ENCODE measurements around the gene HDAC3. TPM values are rescaled to one million over a fixed set of nuclear protein-coding genes. Genes with fewer than 3 reads are reported as not detected.

The HDAC3 gene
- total RNA-seq: 42.1 TPM
- long read RNA-seq, transcript HDAC3-201 (15 exons, 1,959 nt): major isoform, 65 of 96 reads
- long read RNA-seq, partial matches to known transcripts: 3 of 96 reads
- long read RNA-seq, other reads (novel, unspliced or antisense): 27 of 96 reads

DNA sequence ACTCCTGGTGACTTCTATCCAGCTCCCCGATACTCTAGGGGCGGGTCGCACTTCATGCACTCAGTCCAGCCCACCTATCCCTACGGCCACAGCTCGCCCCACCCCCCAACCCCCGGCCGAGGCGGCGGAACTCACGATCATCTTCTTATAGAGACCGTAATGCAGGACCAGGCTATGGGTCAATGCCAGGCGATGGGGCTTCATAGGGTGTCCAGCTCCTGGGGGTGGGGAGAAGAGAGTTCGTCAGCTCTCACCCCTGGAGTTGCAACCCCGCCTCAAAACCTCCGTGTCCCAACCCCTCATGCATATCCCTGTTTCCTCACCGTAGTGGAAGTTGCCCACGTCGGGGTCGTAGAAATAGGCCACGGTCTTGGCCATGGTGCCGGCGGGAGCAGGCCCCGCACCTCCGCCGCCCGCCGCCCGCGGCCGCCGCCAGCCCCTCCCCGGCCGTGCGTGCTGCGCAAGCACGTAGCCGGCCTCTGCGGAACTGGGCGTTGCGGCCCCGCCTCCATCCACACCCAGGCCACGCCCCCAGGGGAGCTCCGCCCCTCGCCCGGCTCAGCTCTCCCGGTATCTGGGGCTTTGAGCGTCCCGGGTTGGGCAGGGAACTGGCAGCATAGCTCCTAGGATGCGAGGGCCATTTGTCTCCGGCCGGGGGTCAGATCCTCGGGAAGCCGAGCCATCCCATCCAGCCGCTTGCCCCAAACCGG, at the start of gene HDAC3, which contains the start of gene RELL2:
TSS of gene HDAC3 (minus strand) at position 437 of the 710 bp plus-strand sequence. CDS start at position 378, 59 bp downstream.
TSS of gene RELL2 (plus strand) at position 585 of the 710 bp plus-strand sequence. CDS start 1,229 bp downstream, outside the sequence.
- no peaks in the 10 kb centered on the region for H3K9me3 ChIP-seq
- peaks cover 20% of the 10 kb centered on the region for H3K4me1 ChIP-seq
- no peaks in the 10 kb centered on the region for H3K27me3 ChIP-seq
- intact Hi-C loops (cut with DNase I): no loop called here
- ATAC-seq (peak; percentile 97), DNase-seq (peak; percentile 97)
- peak within 1 kb of the TSS; percentile 70 for H3K4me3 ChIP-seq
- H3K36me3 ChIP-seq: peaks cover 4% of the 10 kb centered on the region
- peak within 1 kb of the TSS; percentile 66 for H3K27ac ChIP-seq
- TF ChIP-seq, protein P1, sequence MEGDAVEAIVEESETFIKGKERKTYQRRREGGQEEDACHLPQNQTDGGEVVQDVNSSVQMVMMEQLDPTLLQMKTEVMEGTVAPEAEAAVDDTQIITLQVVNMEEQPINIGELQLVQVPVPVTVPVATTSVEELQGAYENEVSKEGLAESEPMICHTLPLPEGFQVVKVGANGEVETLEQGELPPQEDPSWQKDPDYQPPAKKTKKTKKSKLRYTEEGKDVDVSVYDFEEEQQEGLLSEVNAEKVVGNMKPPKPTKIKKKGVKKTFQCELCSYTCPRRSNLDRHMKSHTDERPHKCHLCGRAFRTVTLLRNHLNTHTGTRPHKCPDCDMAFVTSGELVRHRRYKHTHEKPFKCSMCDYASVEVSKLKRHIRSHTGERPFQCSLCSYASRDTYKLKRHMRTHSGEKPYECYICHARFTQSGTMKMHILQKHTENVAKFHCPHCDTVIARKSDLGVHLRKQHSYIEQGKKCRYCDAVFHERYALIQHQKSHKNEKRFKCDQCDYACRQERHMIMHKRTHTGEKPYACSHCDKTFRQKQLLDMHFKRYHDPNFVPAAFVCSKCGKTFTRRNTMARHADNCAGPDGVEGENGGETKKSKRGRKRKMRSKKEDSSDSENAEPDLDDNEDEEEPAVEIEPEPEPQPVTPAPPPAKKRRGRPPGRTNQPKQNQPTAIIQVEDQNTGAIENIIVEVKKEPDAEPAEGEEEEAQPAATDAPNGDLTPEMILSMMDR (IDR thresholded peaks at IDR 0.05): no peak

DNA sequence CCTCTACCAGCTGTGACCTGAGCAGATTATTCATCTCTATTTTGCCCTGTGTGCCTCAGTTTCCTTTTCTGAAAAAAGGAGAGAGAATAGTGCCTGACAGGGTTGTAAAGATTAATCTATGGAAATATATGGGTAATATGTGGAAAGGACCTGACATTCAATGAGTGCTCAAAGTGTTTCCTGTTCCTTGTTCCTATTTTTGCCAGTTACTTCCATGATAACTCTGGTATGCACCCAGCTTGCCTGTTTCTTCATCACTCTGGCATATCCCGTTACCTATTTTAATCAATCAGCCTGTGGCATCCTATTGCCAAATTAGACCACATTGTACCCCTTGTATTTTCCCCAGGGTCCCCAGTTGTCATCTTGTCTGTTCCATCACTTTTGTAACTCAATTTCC, 48.9 kb upstream of the HDAC3 start:
- intact Hi-C loops (cut with DNase I): no loop called here
- no peaks in the 10 kb centered on the region for H3K9me3 ChIP-seq
- peaks cover 21% of the 10 kb centered on the region for H3K4me1 ChIP-seq
- H3K4me3 ChIP-seq: no peak overlapping the region
- H3K27ac ChIP-seq: no peak overlapping the region
- no peaks in the 10 kb centered on the region for H3K27me3 ChIP-seq
- no peaks in the 10 kb centered on the region for H3K36me3 ChIP-seq
- DNase-seq (no peak), ATAC-seq (no peak)
- TF ChIP-seq, protein P1 (IDR thresholded peaks at IDR 0.05): no peak

DNA sequence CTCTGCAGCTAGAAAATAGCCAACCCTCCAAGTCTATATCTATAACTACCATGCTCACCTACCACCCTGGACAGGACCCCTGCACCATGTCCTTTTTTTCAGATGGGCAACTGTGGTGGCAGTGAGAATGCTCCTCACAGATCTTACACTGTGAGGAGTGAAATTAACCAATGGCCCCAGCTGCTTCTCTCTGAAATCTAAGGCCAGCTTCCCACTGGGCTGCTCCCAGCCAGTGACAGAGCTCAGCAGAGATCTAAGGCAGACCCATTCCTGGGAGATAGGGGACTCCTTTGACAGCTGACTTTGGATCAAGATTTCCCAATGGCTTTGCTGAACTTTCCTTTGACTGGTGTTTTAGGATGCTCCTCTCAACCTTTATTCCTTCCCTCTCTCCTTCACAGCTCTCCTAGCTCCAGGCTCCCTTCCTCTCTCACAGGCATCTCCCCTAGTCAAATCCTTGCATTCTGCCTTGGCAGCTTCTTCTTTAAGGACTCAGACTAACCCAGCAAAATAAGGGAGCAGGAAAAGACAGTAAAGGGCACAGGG, 47.0 kb upstream of the HDAC3 start:
- no peaks in the 10 kb centered on the region for H3K27me3 ChIP-seq
- ATAC-seq (no peak), DNase-seq (no peak)
- TF ChIP-seq, protein P1 (IDR thresholded peaks at IDR 0.05): no peak
- no peak overlapping the region for H3K4me3 ChIP-seq
- peaks cover 26% of the 10 kb centered on the region for H3K4me1 ChIP-seq
- H3K9me3 ChIP-seq: no peaks in the 10 kb centered on the region
- H3K36me3 ChIP-seq: no peaks in the 10 kb centered on the region
- intact Hi-C loops (cut with DNase I): no loop called here
- peak overlapping the region; percentile 3 for H3K27ac ChIP-seq

DNA sequence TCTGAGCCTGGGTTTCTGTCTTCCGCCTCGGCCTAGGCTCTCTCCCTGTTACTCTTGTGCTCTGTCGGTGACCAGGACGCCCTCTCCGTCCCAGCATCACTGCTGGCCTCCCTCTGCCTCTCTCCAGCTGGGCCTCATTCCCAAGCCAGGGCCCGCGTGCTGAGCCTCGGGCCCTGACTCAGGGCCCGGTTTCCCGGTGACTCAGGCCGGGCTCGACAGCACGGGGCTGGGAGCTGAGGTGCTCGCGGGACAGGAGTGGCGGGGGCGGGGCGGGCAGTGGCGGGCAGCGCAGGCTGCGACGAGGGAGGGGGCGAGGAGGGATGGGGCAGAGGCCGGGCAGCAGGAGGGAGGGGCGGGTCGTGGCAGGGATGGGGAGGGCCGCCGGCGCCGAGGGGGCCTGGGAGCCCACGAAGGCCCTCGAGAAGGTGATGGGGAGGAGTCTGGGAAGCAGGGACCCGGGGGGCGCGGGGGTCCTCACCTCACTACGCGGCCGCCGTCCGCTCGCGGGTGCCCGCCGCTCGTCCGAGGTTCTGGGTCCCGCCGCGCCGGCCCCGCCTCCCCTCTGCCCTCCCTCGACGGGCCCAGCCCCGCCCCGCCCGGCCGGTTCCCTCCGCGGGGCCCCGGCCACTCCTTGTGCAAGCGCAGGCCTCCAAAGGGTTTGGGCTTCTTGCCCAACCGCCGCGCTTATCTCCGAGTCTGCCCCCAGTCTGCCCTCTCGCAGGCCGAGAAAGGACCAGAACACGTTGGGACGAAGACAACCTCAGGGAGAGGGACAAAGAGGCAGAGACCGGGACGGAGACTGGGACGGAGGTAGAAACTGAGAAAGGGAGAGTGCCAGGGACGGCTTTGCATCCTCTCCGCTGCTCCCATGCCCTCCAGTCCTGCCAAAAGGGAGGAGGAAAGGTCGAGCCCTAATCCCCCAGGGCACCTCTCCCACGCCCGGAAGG, 45.3 kb upstream of the HDAC3 start, which contains the start of gene ARAP3:
TSS of gene ARAP3 (minus strand) at position 536 of the 947 bp plus-strand sequence. CDS start 1,744 bp downstream, outside the sequence.
- peaks cover 6% of the 10 kb centered on the region for H3K36me3 ChIP-seq
- H3K27me3 ChIP-seq: no peaks in the 10 kb centered on the region
- DNase-seq (peak; percentile 96), ATAC-seq (peak; percentile 94)
- H3K27ac ChIP-seq: peak within 1 kb of the TSS; percentile 81
- TF ChIP-seq, protein P1 (IDR thresholded peaks at IDR 0.05): no peak
- peaks cover 26% of the 10 kb centered on the region for H3K4me1 ChIP-seq
- intact Hi-C loops (cut with DNase I): no loop called here
- H3K9me3 ChIP-seq: no peaks in the 10 kb centered on the region
- peak within 1 kb of the TSS; percentile 56 for H3K4me3 ChIP-seq

DNA sequence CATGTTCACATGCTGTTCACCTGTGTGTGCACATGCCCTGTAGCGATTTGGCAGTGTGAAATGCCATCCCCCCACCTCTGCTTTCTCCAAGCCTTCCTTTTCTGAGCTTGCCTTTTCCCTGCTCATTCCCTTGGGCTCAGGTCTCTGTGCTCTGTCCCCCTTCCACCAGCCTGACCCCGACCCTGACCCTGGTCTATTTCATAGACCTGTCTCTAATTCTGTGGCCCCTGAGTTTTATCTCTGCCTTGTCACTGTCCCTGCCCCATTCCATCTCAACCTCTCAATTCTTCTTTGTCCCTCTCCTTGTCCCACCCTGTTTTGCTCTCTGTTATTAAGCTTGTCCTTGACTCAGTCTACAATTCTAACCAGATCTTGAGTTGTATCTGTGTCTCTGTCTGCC, 44.6 kb upstream of the HDAC3 start:
- ATAC-seq: no peak
- TF ChIP-seq, protein P1 (IDR thresholded peaks at IDR 0.05): no peak
- H3K27me3 ChIP-seq: no peaks in the 10 kb centered on the region
- intact Hi-C loops (cut with DNase I): no loop called here
- peak overlapping the region; percentile 56 for H3K4me3 ChIP-seq
- peaks cover 6% of the 10 kb centered on the region for H3K36me3 ChIP-seq
- no peaks in the 10 kb centered on the region for H3K9me3 ChIP-seq
- H3K4me1 ChIP-seq: peaks cover 26% of the 10 kb centered on the region
- no peak for DNase-seq
- peak overlapping the region; percentile 81 for H3K27ac ChIP-seq
